ENCODE measurements around the gene KDM4C.

Gene KDM4C

GRCh38 chr9:6900440-6900883 lies 142.7 kb downstream of the KDM4C start:
- Histone ChIP-seq H3K27me3 (replicated peaks; ENCODE audit: control insufficient read depth, insufficient read depth, low read length) (no peaks in the 10 kb centered on the region), H3K4me3 (replicated peaks; ENCODE audit: low read depth, low read length) (no peak overlapping the region), H3K36me3 (ENCODE audit: control insufficient read depth, insufficient read depth, low read length) (no peaks in the 10 kb centered on the region)
- TF ChIP-seq, protein P1, sequence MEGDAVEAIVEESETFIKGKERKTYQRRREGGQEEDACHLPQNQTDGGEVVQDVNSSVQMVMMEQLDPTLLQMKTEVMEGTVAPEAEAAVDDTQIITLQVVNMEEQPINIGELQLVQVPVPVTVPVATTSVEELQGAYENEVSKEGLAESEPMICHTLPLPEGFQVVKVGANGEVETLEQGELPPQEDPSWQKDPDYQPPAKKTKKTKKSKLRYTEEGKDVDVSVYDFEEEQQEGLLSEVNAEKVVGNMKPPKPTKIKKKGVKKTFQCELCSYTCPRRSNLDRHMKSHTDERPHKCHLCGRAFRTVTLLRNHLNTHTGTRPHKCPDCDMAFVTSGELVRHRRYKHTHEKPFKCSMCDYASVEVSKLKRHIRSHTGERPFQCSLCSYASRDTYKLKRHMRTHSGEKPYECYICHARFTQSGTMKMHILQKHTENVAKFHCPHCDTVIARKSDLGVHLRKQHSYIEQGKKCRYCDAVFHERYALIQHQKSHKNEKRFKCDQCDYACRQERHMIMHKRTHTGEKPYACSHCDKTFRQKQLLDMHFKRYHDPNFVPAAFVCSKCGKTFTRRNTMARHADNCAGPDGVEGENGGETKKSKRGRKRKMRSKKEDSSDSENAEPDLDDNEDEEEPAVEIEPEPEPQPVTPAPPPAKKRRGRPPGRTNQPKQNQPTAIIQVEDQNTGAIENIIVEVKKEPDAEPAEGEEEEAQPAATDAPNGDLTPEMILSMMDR (IDR thresholded peaks at IDR 0.05; ENCODE audit: insufficient read depth, low read length, poor library complexity, severe bottlenecking), result no peak
- DNase-seq (ENCODE audit: extremely low read depth, insufficient read length), result no peak

DNA sequence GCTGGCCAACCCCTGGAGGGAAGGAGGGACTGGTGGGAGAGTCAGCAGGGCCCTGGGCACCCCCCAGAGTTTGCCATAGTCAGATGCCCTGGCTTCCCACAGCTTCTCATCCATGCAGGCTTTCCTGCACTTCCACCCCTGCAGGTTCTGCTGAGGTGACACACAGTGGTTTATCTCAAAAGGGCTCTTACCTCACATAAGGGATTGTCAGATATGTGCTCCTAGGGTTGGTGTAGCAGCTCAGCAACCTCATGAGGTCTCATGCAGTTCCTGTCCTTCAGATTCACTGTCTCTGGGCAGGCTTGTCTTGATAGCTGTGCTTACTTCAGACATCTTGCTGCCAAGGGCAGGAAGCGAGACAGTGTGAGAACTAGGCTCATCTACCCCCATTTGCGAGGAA lies 143.4 kb downstream of the KDM4C start:
- no peaks in the 10 kb centered on the region for H3K36me3 ChIP-seq (ENCODE audit: control insufficient read depth, insufficient read depth, low read length)
- no peaks in the 10 kb centered on the region for H3K27me3 ChIP-seq (replicated peaks; ENCODE audit: control insufficient read depth, insufficient read depth, low read length)
- TF ChIP-seq, protein P1 (IDR thresholded peaks at IDR 0.05; ENCODE audit: insufficient read depth, low read length, poor library complexity, severe bottlenecking), result no peak
- no peak overlapping the region for H3K4me3 ChIP-seq (replicated peaks; ENCODE audit: low read depth, low read length)
- no peak for DNase-seq (ENCODE audit: extremely low read depth, insufficient read length)

GRCh38 chr9:6902423-6902822 lies 144.7 kb downstream of the KDM4C start:
- no peak for DNase-seq (ENCODE audit: extremely low read depth, insufficient read length)
- H3K4me3 ChIP-seq (replicated peaks; ENCODE audit: low read depth, low read length), result no peak overlapping the region
- H3K36me3 ChIP-seq (ENCODE audit: control insufficient read depth, insufficient read depth, low read length), result no peaks in the 10 kb centered on the region
- TF ChIP-seq, protein P1 (IDR thresholded peaks at IDR 0.05; ENCODE audit: insufficient read depth, low read length, poor library complexity, severe bottlenecking), result no peak
- no peaks in the 10 kb centered on the region for H3K27me3 ChIP-seq (replicated peaks; ENCODE audit: control insufficient read depth, insufficient read depth, low read length)

DNA sequence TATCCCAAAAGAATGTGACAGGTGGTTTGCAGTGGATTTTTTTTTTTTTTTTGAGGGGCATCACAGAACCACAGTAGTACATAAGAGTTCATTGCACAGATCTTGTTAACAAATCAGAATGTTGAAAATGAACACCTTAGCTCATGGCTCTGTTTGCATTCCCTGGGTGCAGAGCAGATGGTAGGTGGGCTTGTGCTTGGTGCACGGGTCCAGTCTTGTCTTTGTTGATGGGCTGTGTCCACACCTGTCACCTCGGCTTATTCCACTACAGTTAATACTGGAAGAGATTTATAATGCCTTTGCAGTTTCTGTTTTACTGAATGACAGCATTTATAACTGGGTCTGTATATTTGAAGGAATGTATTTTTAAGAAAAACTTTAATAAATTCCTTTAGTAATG lies 146.6 kb downstream of the KDM4C start:
- TF ChIP-seq, protein P1 (IDR thresholded peaks at IDR 0.05; ENCODE audit: insufficient read depth, low read length, poor library complexity, severe bottlenecking), result no peak
- H3K27me3 ChIP-seq (replicated peaks; ENCODE audit: control insufficient read depth, insufficient read depth, low read length), result no peaks in the 10 kb centered on the region
- no peak overlapping the region for H3K4me3 ChIP-seq (replicated peaks; ENCODE audit: low read depth, low read length)
- DNase-seq (ENCODE audit: extremely low read depth, insufficient read length), result no peak
- no peaks in the 10 kb centered on the region for H3K36me3 ChIP-seq (ENCODE audit: control insufficient read depth, insufficient read depth, low read length)

DNA sequence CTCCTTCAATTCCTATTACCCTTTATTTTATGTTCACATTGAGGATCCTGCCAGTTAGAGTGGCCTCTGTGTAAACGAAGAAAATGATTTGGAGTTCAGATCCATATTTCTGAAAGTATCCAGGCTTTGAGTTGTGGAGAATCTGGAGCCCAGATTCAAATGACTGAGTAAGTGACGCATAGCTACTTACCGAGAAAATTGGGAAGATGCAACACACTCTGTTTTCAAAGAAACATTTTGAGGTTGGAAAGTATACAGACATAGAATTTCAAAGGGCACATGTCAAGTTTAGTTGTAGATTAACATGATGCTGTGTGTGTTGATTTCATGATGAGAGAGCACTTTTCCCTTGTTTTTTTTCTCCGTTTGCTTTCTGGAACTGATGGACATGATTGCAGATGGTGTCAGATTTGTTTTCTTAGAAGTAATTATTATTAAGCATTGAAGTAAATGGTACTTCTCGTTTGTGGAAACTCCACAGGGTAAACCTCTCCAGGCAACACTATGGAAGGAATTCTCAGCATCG lies 148.1 kb downstream of the KDM4C start:
- DNase-seq (ENCODE audit: extremely low read depth, insufficient read length), result no peak
- Histone ChIP-seq H3K27me3 (replicated peaks; ENCODE audit: control insufficient read depth, insufficient read depth, low read length) (no peaks in the 10 kb centered on the region), H3K4me3 (replicated peaks; ENCODE audit: low read depth, low read length) (no peak overlapping the region), H3K36me3 (ENCODE audit: control insufficient read depth, insufficient read depth, low read length) (no peaks in the 10 kb centered on the region)
- TF ChIP-seq, protein P1 (IDR thresholded peaks at IDR 0.05; ENCODE audit: insufficient read depth, low read length, poor library complexity, severe bottlenecking), result no peak

Measured in GM06990 (cell line).